GM23338 (cell line): ENCODE results near the gene TEX44. TPM values are rescaled to one million over a fixed set of nuclear protein-coding genes. Genes with fewer than 3 reads are reported as not detected.
A peak's percentile ranks its signal among the peaks of the same experiment; 100 is the strongest.

ENCODE experiments used
- ATAC-seq: fragments of 200-7000 bp; cut with Tn5 transposase; 3 replicates; pipeline ENCODE4 v1.9.1; 2020
- DNase-seq: peaks from one replicate; pipeline ENCODE4 v3.0.0-alpha.2; 2015; ENCODE audit warnings: low spot score
- H2AFZ ChIP-seq: fragments of 200-600 bp; sonication (generic); 2 replicates; pipeline ENCODE4 v1.8.0; 2016; ENCODE audit warnings: antibody characterized with exemption, mild to moderate bottlenecking, moderate library complexity
- H3F3A ChIP-seq: fragments of 200-600 bp; sonication (generic); replicated peaks from 2 replicates; pipeline ENCODE4 v1.8.0; 2017; ENCODE audit warnings: antibody characterized with exemption, mixed run types, low read depth
- H3K27ac ChIP-seq: fragments of 200-600 bp; sonication (generic); 2 replicates; pipeline ENCODE4 v1.6.1; 2016; ENCODE audit warnings: low read depth
- H3K27me3 ChIP-seq: fragments of 200-600 bp; sonication (generic); 2 replicates; pipeline ENCODE4 v1.8.0; 2016; ENCODE audit warnings: mild to moderate bottlenecking, mixed run types, moderate library complexity; ENCODE audit not compliant: insufficient read depth
- H3K36me3 ChIP-seq: fragments of 200-600 bp; sonication (generic); 2 replicates; pipeline ENCODE4 v1.8.0; 2016; ENCODE audit warnings: mild to moderate bottlenecking; ENCODE audit not compliant: insufficient read depth
- H3K4me1 ChIP-seq: fragments of 200-600 bp; sonication (generic); 2 replicates; pipeline ENCODE4 v1.8.0; 2016; ENCODE audit warnings: mild to moderate bottlenecking, moderate library complexity; ENCODE audit not compliant: insufficient read depth
- H3K4me2 ChIP-seq: fragments of 200-600 bp; sonication (generic); 2 replicates; pipeline ENCODE4 v1.7.1; 2017; ENCODE audit warnings: mixed run types
- H3K4me3 ChIP-seq: fragments of 200-600 bp; sonication (generic); 2 replicates; pipeline ENCODE4 v1.6.1; 2016; ENCODE audit warnings: mixed run types
- H3K79me2 ChIP-seq: fragments of 200-600 bp; sonication (generic); replicated peaks from 2 replicates; pipeline ENCODE4 v1.8.0; 2017; ENCODE audit warnings: mild to moderate bottlenecking; ENCODE audit not compliant: insufficient read depth
- H3K9me2 ChIP-seq: fragments of 200-600 bp; sonication (generic); 2 replicates; pipeline ENCODE4 v1.8.0; 2017; ENCODE audit not compliant: insufficient read depth
- H4K20me1 ChIP-seq: fragments of 200-600 bp; sonication (generic); replicated peaks from 2 replicates; pipeline ENCODE4 v1.8.0; 2017; ENCODE audit warnings: mild to moderate bottlenecking; ENCODE audit not compliant: insufficient read depth
- H3K27ac Mint-ChIP-seq: 2 replicates; pipeline ENCODE4 v1.8.0; 2020; ENCODE audit warnings: inconsistent platforms, mild to moderate bottlenecking, moderate library complexity, mixed read lengths
- H3K27me3 Mint-ChIP-seq: 3 replicates; pipeline ENCODE4 v1.8.0; 2022; ENCODE audit warnings: low read depth, mild to moderate bottlenecking, moderate library complexity, mixed read lengths, inconsistent platforms; ENCODE audit not compliant: insufficient read depth, poor library complexity
- H3K36me3 Mint-ChIP-seq: 3 replicates; pipeline ENCODE4 v1.8.0; 2021; ENCODE audit warnings: low read depth, mild to moderate bottlenecking, inconsistent platforms, moderate library complexity, mixed read lengths
- H3K4me1 Mint-ChIP-seq: 3 replicates; pipeline ENCODE4 v1.8.0; 2020; ENCODE audit warnings: mild to moderate bottlenecking, inconsistent platforms, mixed read lengths
- H3K4me3 Mint-ChIP-seq: 3 replicates; pipeline ENCODE4 v1.8.0; 2021; ENCODE audit warnings: moderate library complexity, mild to moderate bottlenecking, inconsistent platforms, mixed read lengths
- H3K9me3 Mint-ChIP-seq: 3 replicates; pipeline ENCODE4 v1.8.0; 2020; ENCODE audit warnings: moderate library complexity, mild to moderate bottlenecking, inconsistent platforms, mixed read lengths
- CREB1 ChIP-seq: fragments of 250-450 bp; sonication (Bioruptor Pico); IDR thresholded peaks from 2 replicates; pipeline ENCODE4 v1.5.0; 2020; ENCODE audit warnings: low read depth, mild to moderate bottlenecking, moderate library complexity
- EZH2phosphoT487 ChIP-seq: fragments of 200-600 bp; sonication (generic); IDR thresholded peaks from one replicate; pipeline ENCODE4 v1.8.1; 2018; ENCODE audit warnings: antibody characterized with exemption; ENCODE audit not compliant: unreplicated experiment
- JUNB ChIP-seq: IDR thresholded peaks from one replicate; pipeline ENCODE4 v1.6.1; 2016; ENCODE audit warnings: antibody characterized with exemption; ENCODE audit not compliant: unreplicated experiment
- POLR2AphosphoS5 ChIP-seq: IDR thresholded peaks from 2 replicates; pipeline ENCODE4 v1.6.1; 2016; ENCODE audit warnings: antibody characterized with exemption, low read depth
- REST ChIP-seq: IDR thresholded peaks from one replicate; pipeline ENCODE4 v1.6.1; 2018; ENCODE audit warnings: antibody characterized with exemption; ENCODE audit not compliant: unreplicated experiment
- ZNF462 ChIP-seq: fragments of 250-450 bp; sonication (Bioruptor Pico); IDR thresholded peaks from 2 replicates; pipeline ENCODE4 v1.5.0; 2020; ENCODE audit warnings: mild to moderate bottlenecking, moderate library complexity
- polyA plus RNA-seq: library from polyadenylated mRNA; unstranded; fragments of >200 nt; fragmentation: Nextera tagmentation; extraction: Ambion mirVana; gene quantifications from 2 replicates; pipeline ENCODE4 v1.2.1, GENCODE V29; 2016
- total RNA-seq: library from RNA; depleted of rRNA; stranded (reverse); fragments of >200 nt; shearing (Covaris generic); gene quantifications from 2 replicates; pipeline ENCODE4 v1.2.3, GENCODE V29; 2014

The TEX44 gene
- total and polyA plus RNA-seq, 2 experiments from 2014 or later: not detected

GRCh38 chr2:231621051-231621879, 28.6 kb downstream of the TEX44 start:
- H3K36me3 ChIP-seq: no peaks in the 10 kb centered on the region
- H3K27ac Mint-ChIP-seq: peak overlapping the region; percentile 94
- H3K9me2 ChIP-seq: no peaks in the 10 kb centered on the region
- no peaks in the 10 kb centered on the region for H3K27me3 ChIP-seq
- H3K79me2 ChIP-seq: no peaks in the 10 kb centered on the region
- H3K9me3 Mint-ChIP-seq: no peaks in the 10 kb centered on the region
- H3K27me3 Mint-ChIP-seq: peaks cover 21% of the 10 kb centered on the region
- no peaks in the 10 kb centered on the region for H3K36me3 Mint-ChIP-seq
- peaks cover 22% of the 10 kb centered on the region for H3F3A ChIP-seq
- TF ChIP-seq REST: no peak
- TF ChIP-seq POLR2AphosphoS5: 0 out of 2 replicates have a peak, but pooled peaks have one; percentile 34
- peak overlapping the region; percentile 57 for H2AFZ ChIP-seq
- H3K4me1 Mint-ChIP-seq: peaks cover 43% of the 10 kb centered on the region
- H3K27ac ChIP-seq: peak overlapping the region; percentile 94
- H3K4me2 ChIP-seq: peak overlapping the region; percentile 56
- peak overlapping the region; percentile 29; the same call in 1 of the 2 replicates for H3K4me3 ChIP-seq
- ATAC-seq: peak; percentile 82
- H4K20me1 ChIP-seq: no peaks in the 10 kb centered on the region
- peak; percentile 77 for DNase-seq
- peak overlapping the region; percentile 39 for H3K4me3 Mint-ChIP-seq
- peaks cover 17% of the 10 kb centered on the region for H3K4me1 ChIP-seq

GRCh38 chr2:231622963-231623362, 30.3 kb downstream of the TEX44 start:
- no peaks in the 10 kb centered on the region for H4K20me1 ChIP-seq
- no peaks in the 10 kb centered on the region for H3K36me3 Mint-ChIP-seq
- no peaks in the 10 kb centered on the region for H3K9me2 ChIP-seq
- no peak overlapping the region for H3K4me3 Mint-ChIP-seq
- H3K9me3 Mint-ChIP-seq: no peaks in the 10 kb centered on the region
- H3K4me1 ChIP-seq: peaks cover 14% of the 10 kb centered on the region
- H3K36me3 ChIP-seq: no peaks in the 10 kb centered on the region
- H3K27me3 Mint-ChIP-seq: peaks cover 14% of the 10 kb centered on the region
- H3K27me3 ChIP-seq: no peaks in the 10 kb centered on the region
- H3K4me2 ChIP-seq: no peak overlapping the region
- no peak overlapping the region; the same call in 1 of the 2 replicates for H3K27ac Mint-ChIP-seq
- no peak overlapping the region for H3K4me3 ChIP-seq
- H3K27ac ChIP-seq: peak overlapping the region; percentile 94; the same call in 1 of the 2 replicates
- H3K4me1 Mint-ChIP-seq: peaks cover 29% of the 10 kb centered on the region
- DNase-seq (peak; percentile 30), ATAC-seq (no peak)
- no peak overlapping the region for H2AFZ ChIP-seq
- peaks cover 19% of the 10 kb centered on the region; the same call in 1 of the 2 replicates for H3F3A ChIP-seq
- H3K79me2 ChIP-seq: no peaks in the 10 kb centered on the region
- no peak for TF ChIP-seq REST
- no peak for TF ChIP-seq JUNB
- TF ChIP-seq EZH2phosphoT487: no peak
- no peak for TF ChIP-seq POLR2AphosphoS5
- TF ChIP-seq CREB1: no peak
- no peak for TF ChIP-seq ZNF462
